NCI-H510A (cell line): Measurements from ENCODE around the gene PLCD3.

ENCODE experiments used
- DNase-seq: peaks from one replicate; lab custom pipeline; 2025; lab: John Stamatoyannopoulos, UW

PLCD3 gene

GRCh38 chr17:45067637-45068036 is 64.7 kb downstream of the PLCD3 start:
- no peak for DNase-seq

DNA sequence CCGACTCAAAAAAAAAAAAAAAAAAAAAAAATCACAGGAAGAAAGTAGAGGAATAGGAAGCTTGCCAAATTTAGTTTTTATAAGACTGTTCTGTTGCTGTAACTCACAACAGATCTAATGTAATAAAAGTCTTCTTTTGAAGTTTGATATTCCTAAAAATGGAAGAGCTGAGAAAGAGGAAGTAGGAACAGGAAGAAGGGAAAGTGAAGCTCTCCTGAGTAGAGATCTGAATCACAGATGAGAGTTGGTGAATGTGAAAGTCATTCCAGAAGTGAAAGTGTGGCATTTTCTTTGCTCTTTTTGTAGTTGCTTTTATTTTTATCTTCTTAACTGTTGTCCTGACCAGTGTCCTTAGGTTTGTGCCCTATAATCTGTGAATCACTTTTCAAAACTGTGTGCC is 69.1 kb downstream of the PLCD3 start:
- no peak for DNase-seq

DNA sequence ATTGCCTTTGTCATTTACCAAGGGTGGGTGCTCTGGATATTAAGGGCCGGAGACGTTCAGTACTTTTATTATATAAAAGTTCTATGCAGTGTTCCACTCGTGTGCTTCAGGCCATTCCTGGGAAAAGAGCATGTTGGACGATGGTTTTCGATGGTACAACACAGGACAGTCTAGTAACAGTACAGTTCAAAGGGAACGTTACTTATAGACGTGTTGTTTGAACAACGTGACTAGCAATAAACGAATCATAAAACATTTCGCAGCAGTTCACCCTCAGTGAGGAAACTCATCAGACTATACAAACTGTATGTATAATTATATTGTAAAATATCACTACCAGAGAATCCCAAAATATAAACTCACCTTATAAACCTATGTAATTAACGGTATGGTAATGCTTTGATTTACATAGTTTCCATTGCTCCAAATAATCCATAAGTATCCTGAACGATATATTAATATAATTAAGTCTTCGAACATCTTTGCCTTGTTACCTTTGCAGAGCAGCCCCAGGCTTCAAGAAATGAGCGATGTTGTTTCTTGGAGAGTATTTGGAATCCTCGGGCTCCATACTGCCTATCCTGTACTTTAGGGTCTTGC is 70.6 kb downstream of the PLCD3 start:
- DNase-seq: no peak

- DNase-seq: peak; percentile 97
Observed at GRCh38 chr17:45060797-45061605, 71.3 kb downstream of the PLCD3 start, which contains the start of gene NMT1. Gene NMT1, plus strand, starts transcription at chr17:45061317. Its CDS starts 13 bp downstream, at chr17:45061330.

- no peak for DNase-seq
Observed at GRCh38 chr17:45060382-45060796, 71.9 kb downstream of the PLCD3 start.
